ENCODE measurements around the gene AGTPBP1.

Gene AGTPBP1

DNA sequence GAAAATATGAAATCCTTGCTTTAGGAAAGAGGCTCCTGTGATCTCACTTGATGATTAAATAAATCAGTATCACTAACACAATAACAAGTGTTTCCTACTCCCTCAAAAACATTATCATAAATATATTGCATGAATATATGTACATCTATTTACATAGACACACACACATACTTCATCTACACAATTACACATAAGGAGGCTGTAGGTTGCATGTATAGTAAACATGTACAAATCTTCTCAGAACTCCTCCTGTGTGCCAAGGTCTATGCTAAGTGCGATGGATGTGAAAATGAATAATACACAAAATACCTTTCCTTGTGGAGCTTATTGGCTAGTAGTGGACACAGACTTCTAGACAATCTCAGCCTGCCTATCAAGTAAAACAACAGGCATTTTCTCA, 239.9 kb downstream of the AGTPBP1 start:
- no peak for TF ChIP-seq EP300 (IDR thresholded peaks at IDR 0.05; ENCODE audit: borderline replicate concordance)
- no peak for TF ChIP-seq CREB1 (IDR thresholded peaks at IDR 0.05; ENCODE audit: low read depth)
- TF ChIP-seq YY1 (IDR thresholded peaks at IDR 0.05; ENCODE audit: low read depth) = no peak
- no peak for TF ChIP-seq NFIC (IDR thresholded peaks at IDR 0.05)
- TF ChIP-seq USF1 (IDR thresholded peaks at IDR 0.05) = no peak

DNA sequence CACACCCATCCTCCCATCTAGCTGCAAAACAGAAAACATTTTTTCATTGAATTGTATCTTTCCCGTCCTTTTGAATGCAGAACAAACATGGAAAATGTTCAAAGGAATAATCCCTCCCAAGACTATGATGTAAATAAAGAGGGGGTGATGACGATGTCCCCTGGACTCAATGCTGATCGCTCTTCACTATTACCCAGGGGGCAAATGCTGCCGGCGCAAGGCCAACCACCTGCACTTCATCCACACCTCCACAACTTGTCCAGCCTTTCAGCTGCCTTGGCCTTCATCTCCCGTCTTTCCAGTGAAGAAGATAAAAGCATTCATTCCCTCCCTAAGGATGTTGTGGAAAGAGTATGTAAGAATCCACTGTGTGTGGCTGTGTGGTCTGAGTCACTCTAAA, 240.3 kb downstream of the AGTPBP1 start:
- TF ChIP-seq CREB1 (IDR thresholded peaks at IDR 0.05; ENCODE audit: low read depth) = no peak
- no peak for TF ChIP-seq EGR1 (IDR thresholded peaks at IDR 0.05)
- TF ChIP-seq TCF12 (IDR thresholded peaks at IDR 0.05; ENCODE audit: low read depth) = no peak

Measured in Ishikawa (cell line).